SU-DHL-6 (cell line): ENCODE results near the gene WDSUB1.

Experiments used
- H2AFZ ChIP-seq: fragments of 200-600 bp; sonication (generic); 2 replicates; pipeline ENCODE4 v1.6.1; 2014; ENCODE audit warnings: low read depth, mild to moderate bottlenecking, moderate library complexity, mixed read lengths, antibody characterized with exemption, low read length; ENCODE audit not compliant: severe bottlenecking
- H3F3A ChIP-seq: fragments of 200-600 bp; shearing (Covaris generic); 2 replicates; pipeline ENCODE4 v1.6.0; 2016; ENCODE audit warnings: antibody characterized with exemption, mild to moderate bottlenecking; ENCODE audit not compliant: insufficient read depth
- H3K27ac ChIP-seq: fragments of 200-600 bp; sonication (generic); 2 replicates; pipeline ENCODE4 v1.5.1; 2016; ENCODE audit warnings: low read depth, mild to moderate bottlenecking, low read length, moderate library complexity, mixed read lengths
- H3K27me3 ChIP-seq: fragments of 200-600 bp; sonication (generic), shearing (Covaris generic); 2 replicates; pipeline ENCODE4 v1.6.0; 2014; ENCODE audit warnings: mild to moderate bottlenecking, low read length
- H3K36me3 ChIP-seq: fragments of 200-600 bp; sonication (generic); 2 replicates; pipeline ENCODE4 v1.6.1; 2014; ENCODE audit warnings: mild to moderate bottlenecking, low read length, mixed read lengths
- H3K4me2 ChIP-seq: fragments of 300-600, 200-600 bp; shearing (Covaris generic), sonication (generic); 2 replicates; pipeline ENCODE4 v1.6.0; 2014; ENCODE audit warnings: low read length, low read depth, mild to moderate bottlenecking; ENCODE audit not compliant: poor library complexity, severe bottlenecking
- H3K4me3 ChIP-seq: fragments of 200-600 bp; sonication (generic); 2 replicates; pipeline ENCODE4 v1.5.1; 2014; ENCODE audit warnings: antibody characterized with exemption, low read length, mild to moderate bottlenecking, mixed read lengths; ENCODE audit not compliant: insufficient read depth, poor library complexity, severe bottlenecking
- H3K79me2 ChIP-seq: fragments of 200-600 bp; sonication (generic); 2 replicates; pipeline ENCODE4 v1.6.1; 2014; ENCODE audit warnings: mild to moderate bottlenecking, low read length, moderate library complexity; ENCODE audit not compliant: insufficient read depth
- H3K9ac ChIP-seq: fragments of 200-600 bp; sonication (generic); 2 replicates; pipeline ENCODE4 v1.7.0; 2014; ENCODE audit warnings: mild to moderate bottlenecking, low read length
- H3K9me2 ChIP-seq: fragments of 200-600 bp; sonication (generic); replicated peaks from 2 replicates; pipeline ENCODE4 v1.6.1; 2014; ENCODE audit warnings: low read length; ENCODE audit not compliant: insufficient read depth
- H3K9me3 ChIP-seq: fragments of 200-600 bp; sonication (generic); 2 replicates; pipeline ENCODE4 v1.6.1; 2014; ENCODE audit warnings: low read length, mixed read lengths; ENCODE audit not compliant: insufficient read depth
- H4K20me1 ChIP-seq: fragments of 200-600 bp; sonication (generic); 2 replicates; pipeline ENCODE4 v1.6.1; 2014; ENCODE audit warnings: low read depth, mild to moderate bottlenecking, antibody characterized with exemption, low read length, moderate library complexity, mixed read lengths
- CTCF ChIP-seq: fragments of 200-600 bp; sonication (generic); IDR thresholded peaks from one replicate; pipeline ENCODE4 v1.5.1; 2017; ENCODE audit warnings: antibody characterized with exemption, mild to moderate bottlenecking, low read length, moderate library complexity; ENCODE audit not compliant: insufficient read depth, poor library complexity, severe bottlenecking
- EZH2phosphoT487 ChIP-seq: fragments of 200-600 bp; sonication (generic), shearing (Covaris generic); conservative IDR thresholded peaks from 2 replicates; pipeline ENCODE4 v1.6.1; 2018; ENCODE audit warnings: mild to moderate bottlenecking, antibody characterized with exemption, low read length, moderate library complexity, mixed read lengths

Gene WDSUB1

GRCh38 chr2:159209341-159210306 lies 76.9 kb downstream of the WDSUB1 start:
- no peak overlapping the region for H3K4me3 ChIP-seq
- H3K36me3 ChIP-seq, result no peaks in the 10 kb centered on the region
- no peaks in the 10 kb centered on the region for H3K9me2 ChIP-seq
- H3K9me3 ChIP-seq, result no peaks in the 10 kb centered on the region
- no peaks in the 10 kb centered on the region for H3F3A ChIP-seq
- TF ChIP-seq EZH2phosphoT487 (no peak), CTCF (no peak)
- no peak overlapping the region for H3K27ac ChIP-seq
- no peak overlapping the region for H3K4me2 ChIP-seq
- no peaks in the 10 kb centered on the region for H3K79me2 ChIP-seq
- H2AFZ ChIP-seq, result no peak overlapping the region
- H3K27me3 ChIP-seq, result no peaks in the 10 kb centered on the region
- H3K9ac ChIP-seq, result no peak overlapping the region
- no peaks in the 10 kb centered on the region for H4K20me1 ChIP-seq

GRCh38 chr2:159208438-159208837 lies 78.1 kb downstream of the WDSUB1 start:
- no peak for TF ChIP-seq EZH2phosphoT487
- no peak for TF ChIP-seq CTCF
- no peak overlapping the region for H3K4me2 ChIP-seq

GRCh38 chr2:159206736-159207380 lies 79.6 kb downstream of the WDSUB1 start:
- TF ChIP-seq EZH2phosphoT487 (no peak), CTCF (no peak)
- H4K20me1 ChIP-seq, result no peaks in the 10 kb centered on the region
- H3K36me3 ChIP-seq, result no peaks in the 10 kb centered on the region
- no peak overlapping the region for H3K9ac ChIP-seq
- H3K9me3 ChIP-seq, result no peaks in the 10 kb centered on the region
- no peak overlapping the region for H2AFZ ChIP-seq
- H3K9me2 ChIP-seq, result no peaks in the 10 kb centered on the region
- H3K4me2 ChIP-seq, result no peak overlapping the region
- H3K79me2 ChIP-seq, result no peaks in the 10 kb centered on the region
- H3F3A ChIP-seq, result no peaks in the 10 kb centered on the region
- no peak overlapping the region for H3K27ac ChIP-seq
- H3K27me3 ChIP-seq, result no peaks in the 10 kb centered on the region
- no peak overlapping the region for H3K4me3 ChIP-seq

More at GRCh38 chr2:159208438-159208837, 78.1 kb downstream of the WDSUB1 start:
- H3K27ac ChIP-seq, result no peak overlapping the region
- no peak overlapping the region for H3K9ac ChIP-seq
- H3K4me3 ChIP-seq, result no peak overlapping the region
- H3K36me3 ChIP-seq, result no peaks in the 10 kb centered on the region
- H3K27me3 ChIP-seq, result no peaks in the 10 kb centered on the region
- no peaks in the 10 kb centered on the region for H3K9me3 ChIP-seq
- no peaks in the 10 kb centered on the region for H4K20me1 ChIP-seq
- no peaks in the 10 kb centered on the region for H3K79me2 ChIP-seq
- no peaks in the 10 kb centered on the region for H3F3A ChIP-seq
- no peaks in the 10 kb centered on the region for H3K9me2 ChIP-seq
- no peak overlapping the region for H2AFZ ChIP-seq
